Upper lobe of left lung (tissue), 4 donors: ENCODE results near the gene TPSD1.
"Not testable (repeated sequence)": the region's sequence is repeated elsewhere in the genome, so short reads cannot be mapped to it uniquely, and the experiment has no call there.

ENCODE experiments used
- EP300 ChIP-seq, 4 donors: sonication (generic); formaldehyde crosslinking; IDR thresholded peaks; one replicate each; pipeline ENCODE4 v1.5.1; 2017; ENCODE audit warnings: antibody characterized with exemption in 4 of 4, control low read depth in 2 of 4
- POLR2A ChIP-seq, 4 donors: fragments of 450-650 bp; IDR thresholded peaks; one replicate each; pipeline ENCODE4 v1.5.1; 2016 to 2017; ENCODE audit warnings: antibody characterized with exemption in 4 of 4, mild to moderate bottlenecking in 2 of 4
- POLR2AphosphoS5 ChIP-seq, 2 donors: sonication (generic); formaldehyde crosslinking; IDR thresholded peaks; one replicate each; pipeline ENCODE4 v1.5.1; 2017; ENCODE audit warnings: antibody characterized with exemption in 2 of 2
- TF ChIP-seq, protein P1 (sequence below), 6 experiments: fragments of 450-650 bp in 4 of 6; fragments of 200-600 bp in 2 of 6; sonication (generic) in 2 of 6; IDR thresholded peaks; one replicate each; pipeline ENCODE4 v1.5.1; 2016 to 2019; ENCODE audit warnings: antibody characterized with exemption in 6 of 6

DNA sequence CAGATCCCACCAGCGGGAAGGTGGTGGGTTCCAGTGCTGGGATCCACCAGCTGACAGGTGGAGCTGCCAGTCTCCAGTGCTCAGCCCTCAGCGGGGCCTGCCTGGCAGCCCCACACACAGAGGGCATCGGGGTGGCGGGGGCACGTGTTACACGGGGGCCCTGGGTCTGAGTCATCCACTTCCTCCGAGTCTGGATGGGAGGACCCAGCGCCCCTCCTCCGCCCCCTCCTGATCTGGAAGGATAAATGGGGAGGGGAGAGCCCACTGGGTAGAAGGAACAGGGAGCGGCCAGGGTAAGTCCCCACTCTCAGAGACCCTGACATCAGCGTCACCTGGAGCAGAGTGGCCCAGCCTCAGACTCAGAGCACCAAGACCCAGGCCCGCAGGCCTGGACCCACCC lies 15.4 kb upstream of the TPSD1 start, which contains the start of gene TPSAB1:
- not testable (repeated sequence) for TF ChIP-seq POLR2A, EP300, POLR2AphosphoS5 (IDR thresholded peaks at IDR 0.05)
- TF ChIP-seq, protein P1, sequence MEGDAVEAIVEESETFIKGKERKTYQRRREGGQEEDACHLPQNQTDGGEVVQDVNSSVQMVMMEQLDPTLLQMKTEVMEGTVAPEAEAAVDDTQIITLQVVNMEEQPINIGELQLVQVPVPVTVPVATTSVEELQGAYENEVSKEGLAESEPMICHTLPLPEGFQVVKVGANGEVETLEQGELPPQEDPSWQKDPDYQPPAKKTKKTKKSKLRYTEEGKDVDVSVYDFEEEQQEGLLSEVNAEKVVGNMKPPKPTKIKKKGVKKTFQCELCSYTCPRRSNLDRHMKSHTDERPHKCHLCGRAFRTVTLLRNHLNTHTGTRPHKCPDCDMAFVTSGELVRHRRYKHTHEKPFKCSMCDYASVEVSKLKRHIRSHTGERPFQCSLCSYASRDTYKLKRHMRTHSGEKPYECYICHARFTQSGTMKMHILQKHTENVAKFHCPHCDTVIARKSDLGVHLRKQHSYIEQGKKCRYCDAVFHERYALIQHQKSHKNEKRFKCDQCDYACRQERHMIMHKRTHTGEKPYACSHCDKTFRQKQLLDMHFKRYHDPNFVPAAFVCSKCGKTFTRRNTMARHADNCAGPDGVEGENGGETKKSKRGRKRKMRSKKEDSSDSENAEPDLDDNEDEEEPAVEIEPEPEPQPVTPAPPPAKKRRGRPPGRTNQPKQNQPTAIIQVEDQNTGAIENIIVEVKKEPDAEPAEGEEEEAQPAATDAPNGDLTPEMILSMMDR (IDR thresholded peaks at IDR 0.05): not testable (repeated sequence)
